ENCODE measurements around the gene CPHXL2. TPM values are rescaled to one million over a fixed set of nuclear protein-coding genes. Genes with fewer than 3 reads are reported as not detected.

The CPHXL2 gene
- total RNA-seq, 1 experiment from 2014 or later: not detected

DNA sequence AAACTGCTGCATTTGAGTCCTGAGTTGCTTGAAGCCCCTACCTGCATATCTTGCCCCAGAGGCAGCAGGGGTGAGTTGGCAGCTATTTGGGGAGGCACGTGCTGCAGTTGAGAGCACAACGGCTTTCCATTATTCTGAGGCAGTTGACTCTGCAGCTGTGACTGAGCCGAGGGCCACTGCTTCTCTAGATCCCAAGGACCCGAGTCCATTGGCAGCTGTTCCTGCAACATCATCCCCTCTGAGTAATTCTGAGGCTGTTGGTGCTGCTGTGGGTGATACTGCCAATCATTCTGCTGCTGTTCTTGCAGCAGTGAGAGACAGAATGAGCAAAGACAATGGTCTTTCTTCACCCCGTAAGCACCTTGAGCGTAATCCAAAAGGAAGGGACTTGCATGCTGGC lies 16.5 kb downstream of the CPHXL2 start:
- ChIA-PET POLR2A (ENCODE audit: unreplicated experiment) (no interaction called here), CTCF (no interaction called here)
- DNase-seq (no peak), ATAC-seq (no peak)
- no peak for TF ChIP-seq EZH2 (IDR thresholded peaks at IDR 0.05; ENCODE audit: low read length, unreplicated experiment)
- TF ChIP-seq, protein P1, sequence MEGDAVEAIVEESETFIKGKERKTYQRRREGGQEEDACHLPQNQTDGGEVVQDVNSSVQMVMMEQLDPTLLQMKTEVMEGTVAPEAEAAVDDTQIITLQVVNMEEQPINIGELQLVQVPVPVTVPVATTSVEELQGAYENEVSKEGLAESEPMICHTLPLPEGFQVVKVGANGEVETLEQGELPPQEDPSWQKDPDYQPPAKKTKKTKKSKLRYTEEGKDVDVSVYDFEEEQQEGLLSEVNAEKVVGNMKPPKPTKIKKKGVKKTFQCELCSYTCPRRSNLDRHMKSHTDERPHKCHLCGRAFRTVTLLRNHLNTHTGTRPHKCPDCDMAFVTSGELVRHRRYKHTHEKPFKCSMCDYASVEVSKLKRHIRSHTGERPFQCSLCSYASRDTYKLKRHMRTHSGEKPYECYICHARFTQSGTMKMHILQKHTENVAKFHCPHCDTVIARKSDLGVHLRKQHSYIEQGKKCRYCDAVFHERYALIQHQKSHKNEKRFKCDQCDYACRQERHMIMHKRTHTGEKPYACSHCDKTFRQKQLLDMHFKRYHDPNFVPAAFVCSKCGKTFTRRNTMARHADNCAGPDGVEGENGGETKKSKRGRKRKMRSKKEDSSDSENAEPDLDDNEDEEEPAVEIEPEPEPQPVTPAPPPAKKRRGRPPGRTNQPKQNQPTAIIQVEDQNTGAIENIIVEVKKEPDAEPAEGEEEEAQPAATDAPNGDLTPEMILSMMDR (conservative IDR thresholded peaks at IDR 0.05; ENCODE audit: low read depth, low read length): no peak
- no peak for TF ChIP-seq EZH2phosphoT487 (IDR thresholded peaks at IDR 0.05; ENCODE audit: borderline replicate concordance, low read length)
- H3K4me1 ChIP-seq (ENCODE audit: insufficient read depth, low read length): no peaks in the 10 kb centered on the region
- intact Hi-C loops (cut with micrococcal nuclease): no loop called here
- H3K79me2 ChIP-seq (ENCODE audit: low read length): no peaks in the 10 kb centered on the region
- no peaks in the 10 kb centered on the region for H3K27me3 ChIP-seq (ENCODE audit: low read length)
- H2AFZ ChIP-seq (ENCODE audit: low read length): no peak overlapping the region
- H3K27ac ChIP-seq (ENCODE audit: low read length): no peak overlapping the region
- H3K9me3 ChIP-seq (ENCODE audit: low read length): no peaks in the 10 kb centered on the region
- BruUV-seq (replicated peaks): no TSS peak
- no peaks in the 10 kb centered on the region for H4K20me1 ChIP-seq (ENCODE audit: low read length)
- H3F3A ChIP-seq (ENCODE audit: low read length, unreplicated experiment): no peaks in the 10 kb centered on the region
- no peak overlapping the region for H3K4me2 ChIP-seq (ENCODE audit: low read length)
- H3K36me3 ChIP-seq (ENCODE audit: low read depth, low read length): peaks cover 19% of the 10 kb centered on the region
- no peak overlapping the region for H3K9ac ChIP-seq (ENCODE audit: low read length)
- no peak overlapping the region for H3K4me3 ChIP-seq (ENCODE audit: low read length)
- no peaks in the 10 kb centered on the region for H3K9me2 ChIP-seq (replicated peaks; ENCODE audit: low read length)

GRCh38 chr16:75658175-75658574 lies 18.6 kb downstream of the CPHXL2 start:
- no TSS peak for BruUV-seq (replicated peaks)
- no peaks in the 10 kb centered on the region for H3K9me2 ChIP-seq (replicated peaks; ENCODE audit: low read length)
- no peaks in the 10 kb centered on the region for H3K4me1 ChIP-seq (ENCODE audit: insufficient read depth, low read length)
- no peaks in the 10 kb centered on the region for H3K27me3 ChIP-seq (ENCODE audit: low read length)
- ATAC-seq (no peak), DNase-seq (no peak)
- TF ChIP-seq EZH2phosphoT487 (IDR thresholded peaks at IDR 0.05; ENCODE audit: borderline replicate concordance, low read length) (no peak), EZH2 (IDR thresholded peaks at IDR 0.05; ENCODE audit: low read length, unreplicated experiment) (no peak)
- TF ChIP-seq, protein P1 (conservative IDR thresholded peaks at IDR 0.05; ENCODE audit: low read depth, low read length): no peak
- peaks cover 7% of the 10 kb centered on the region for H3K79me2 ChIP-seq (ENCODE audit: low read length)
- intact Hi-C loops (cut with micrococcal nuclease): no loop called here
- ChIA-PET CTCF (no interaction called here), POLR2A (ENCODE audit: unreplicated experiment) (no interaction called here)
- no peak overlapping the region for H2AFZ ChIP-seq (ENCODE audit: low read length)
- 0 out of 2 replicates have a peak, but pooled peaks cover under 1% of the 10 kb centered on the region for H4K20me1 ChIP-seq (ENCODE audit: low read length)
- no peak overlapping the region for H3K4me3 ChIP-seq (ENCODE audit: low read length)
- no peaks in the 10 kb centered on the region for H3F3A ChIP-seq (ENCODE audit: low read length, unreplicated experiment)
- no peak overlapping the region for H3K4me2 ChIP-seq (ENCODE audit: low read length)
- H3K9me3 ChIP-seq (ENCODE audit: low read length): no peaks in the 10 kb centered on the region
- H3K36me3 ChIP-seq (ENCODE audit: low read depth, low read length): peaks cover 23% of the 10 kb centered on the region
- no peak overlapping the region for H3K9ac ChIP-seq (ENCODE audit: low read length)
- no peak overlapping the region for H3K27ac ChIP-seq (ENCODE audit: low read length)

GRCh38 chr16:75653922-75654321 lies 22.9 kb downstream of the CPHXL2 start:
- TF ChIP-seq, protein P1 (conservative IDR thresholded peaks at IDR 0.05; ENCODE audit: low read depth, low read length): no peak
- TF ChIP-seq EZH2phosphoT487 (IDR thresholded peaks at IDR 0.05; ENCODE audit: borderline replicate concordance, low read length) (no peak), EZH2 (IDR thresholded peaks at IDR 0.05; ENCODE audit: low read length, unreplicated experiment) (no peak)
- no peaks in the 10 kb centered on the region for H3K9me2 ChIP-seq (replicated peaks; ENCODE audit: low read length)
- H3K4me1 ChIP-seq (ENCODE audit: insufficient read depth, low read length): 0 out of 2 replicates have a peak, but pooled peaks cover 7% of the 10 kb centered on the region
- no peak overlapping the region for H3K4me3 ChIP-seq (ENCODE audit: low read length)
- no peak overlapping the region for H3K27ac ChIP-seq (ENCODE audit: low read length)
- peaks cover 50% of the 10 kb centered on the region for H3K79me2 ChIP-seq (ENCODE audit: low read length)
- H3K4me2 ChIP-seq (ENCODE audit: low read length): no peak overlapping the region
- POLR2A ChIA-PET (ENCODE audit: unreplicated experiment): no interaction called here
- CTCF ChIA-PET: no interaction called here
- H3K36me3 ChIP-seq (ENCODE audit: low read depth, low read length): peaks cover 23% of the 10 kb centered on the region
- no peak overlapping the region for H2AFZ ChIP-seq (ENCODE audit: low read length)
- no peaks in the 10 kb centered on the region for H3K27me3 ChIP-seq (ENCODE audit: low read length)
- DNase-seq (no peak), ATAC-seq (no peak)
- no peaks in the 10 kb centered on the region for H3K9me3 ChIP-seq (ENCODE audit: low read length)
- H4K20me1 ChIP-seq (ENCODE audit: low read length): peaks cover 18% of the 10 kb centered on the region; the same call in 1 of the 2 replicates
- H3F3A ChIP-seq (ENCODE audit: low read length, unreplicated experiment): no peaks in the 10 kb centered on the region
- no peak overlapping the region for H3K9ac ChIP-seq (ENCODE audit: low read length)
- intact Hi-C loops (cut with micrococcal nuclease): no loop called here
- no TSS peak for BruUV-seq (replicated peaks)
